Osteoblast (primary cell): ENCODE measurements around the gene PPARD. TPM values are rescaled to one million over a fixed set of nuclear protein-coding genes. Genes with fewer than 3 reads are reported as not detected.

Experiments used
- DNase-seq: peaks from one replicate; pipeline ENCODE4 v3.0.0; 2011; ENCODE audit warnings: low spot score, mixed read lengths; ENCODE audit not compliant: insufficient read length; ENCODE audit errors: missing footprints
- H2AFZ ChIP-seq: 2 replicates; pipeline ENCODE4 v1.6.0; 2011; ENCODE audit warnings: mild to moderate bottlenecking, low read length
- H3K27ac ChIP-seq: 2 replicates; pipeline ENCODE4 v1.5.1; 2011; ENCODE audit warnings: mild to moderate bottlenecking, low read depth, low read length, moderate library complexity
- H3K27me3 ChIP-seq: 2 replicates; pipeline ENCODE4 v1.6.0; 2012; ENCODE audit warnings: mild to moderate bottlenecking, control low read depth, inconsistent platforms, low read length, moderate library complexity; ENCODE audit not compliant: insufficient read depth
- H3K36me3 ChIP-seq: 2 replicates; pipeline ENCODE4 v1.5.1; 2011; ENCODE audit warnings: mild to moderate bottlenecking, low read length, control low read depth, moderate library complexity; ENCODE audit not compliant: insufficient read depth
- H3K4me1 ChIP-seq: 2 replicates; pipeline ENCODE4 v1.5.1; 2011; ENCODE audit warnings: mild to moderate bottlenecking, low read length, control low read depth, moderate library complexity; ENCODE audit not compliant: insufficient read depth
- H3K4me2 ChIP-seq: 2 replicates; pipeline ENCODE4 v1.6.0; 2011; ENCODE audit warnings: mild to moderate bottlenecking, low read length; ENCODE audit not compliant: insufficient read depth
- H3K4me3 ChIP-seq: fragments of 200-600 bp; sonication (generic); 3 replicates; pipeline ENCODE4 v1.5.1; 2012; ENCODE audit warnings: mild to moderate bottlenecking, low read length, inconsistent platforms; ENCODE audit not compliant: insufficient read depth
- H3K79me2 ChIP-seq: 2 replicates; pipeline ENCODE4 v1.6.0; 2012; ENCODE audit warnings: mild to moderate bottlenecking, low read length, control low read depth, inconsistent platforms; ENCODE audit not compliant: insufficient read depth
- H3K9me3 ChIP-seq: 2 replicates; pipeline ENCODE4 v1.5.1; 2011; ENCODE audit warnings: low read depth, low read length, control low read depth
- H4K20me1 ChIP-seq: 2 replicates; pipeline ENCODE4 v1.6.0; 2012; ENCODE audit warnings: mild to moderate bottlenecking, low read length, control low read depth; ENCODE audit not compliant: insufficient read depth
- total RNA-seq: library from RNA; depleted of rRNA; stranded (reverse); fragments of >200 nt; gene quantifications from 2 replicates; pipeline ENCODE4 v1.2.3, GENCODE V29; 2012
- TF ChIP-seq, protein P1 (sequence below): IDR thresholded peaks from 2 replicates; pipeline ENCODE4 v1.5.1; 2011; ENCODE audit warnings: mild to moderate bottlenecking, low read depth, low read length, moderate library complexity; ENCODE audit errors: extremely low read depth

The PPARD gene
- total RNA-seq, 1 donor, result 12.3 TPM

DNA sequence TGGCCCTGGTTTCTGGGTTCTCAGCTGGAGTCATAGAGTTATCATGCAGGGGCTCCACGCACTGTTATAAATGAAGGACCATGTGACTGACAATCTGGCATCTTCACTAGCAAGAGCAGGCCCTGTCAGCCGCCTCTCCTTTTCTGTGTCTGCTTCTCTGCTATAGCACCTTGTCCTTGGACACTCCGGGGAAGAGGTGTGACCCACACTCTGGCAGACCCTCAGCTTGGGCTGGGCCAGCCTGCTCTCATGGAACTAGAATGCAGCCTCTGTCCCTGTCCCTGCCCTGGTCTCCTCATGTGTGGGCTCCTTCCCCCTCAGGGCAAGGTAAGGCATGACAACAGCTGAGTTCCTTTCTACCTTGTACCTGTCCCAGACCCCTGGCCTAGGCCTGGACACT is 98.8 kb downstream of the PPARD start:
- no peaks in the 10 kb centered on the region for H3K79me2 ChIP-seq
- no peaks in the 10 kb centered on the region for H3K9me3 ChIP-seq
- H4K20me1 ChIP-seq, result no peaks in the 10 kb centered on the region
- H3K27ac ChIP-seq, result no peak overlapping the region
- no peak overlapping the region for H3K4me2 ChIP-seq
- H3K27me3 ChIP-seq, result no peaks in the 10 kb centered on the region
- no peak for DNase-seq
- TF ChIP-seq, protein P1, sequence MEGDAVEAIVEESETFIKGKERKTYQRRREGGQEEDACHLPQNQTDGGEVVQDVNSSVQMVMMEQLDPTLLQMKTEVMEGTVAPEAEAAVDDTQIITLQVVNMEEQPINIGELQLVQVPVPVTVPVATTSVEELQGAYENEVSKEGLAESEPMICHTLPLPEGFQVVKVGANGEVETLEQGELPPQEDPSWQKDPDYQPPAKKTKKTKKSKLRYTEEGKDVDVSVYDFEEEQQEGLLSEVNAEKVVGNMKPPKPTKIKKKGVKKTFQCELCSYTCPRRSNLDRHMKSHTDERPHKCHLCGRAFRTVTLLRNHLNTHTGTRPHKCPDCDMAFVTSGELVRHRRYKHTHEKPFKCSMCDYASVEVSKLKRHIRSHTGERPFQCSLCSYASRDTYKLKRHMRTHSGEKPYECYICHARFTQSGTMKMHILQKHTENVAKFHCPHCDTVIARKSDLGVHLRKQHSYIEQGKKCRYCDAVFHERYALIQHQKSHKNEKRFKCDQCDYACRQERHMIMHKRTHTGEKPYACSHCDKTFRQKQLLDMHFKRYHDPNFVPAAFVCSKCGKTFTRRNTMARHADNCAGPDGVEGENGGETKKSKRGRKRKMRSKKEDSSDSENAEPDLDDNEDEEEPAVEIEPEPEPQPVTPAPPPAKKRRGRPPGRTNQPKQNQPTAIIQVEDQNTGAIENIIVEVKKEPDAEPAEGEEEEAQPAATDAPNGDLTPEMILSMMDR, result no peak
- no peak overlapping the region for H3K4me3 ChIP-seq
- H2AFZ ChIP-seq, result no peak overlapping the region
- no peaks in the 10 kb centered on the region for H3K36me3 ChIP-seq
- no peaks in the 10 kb centered on the region for H3K4me1 ChIP-seq

DNA sequence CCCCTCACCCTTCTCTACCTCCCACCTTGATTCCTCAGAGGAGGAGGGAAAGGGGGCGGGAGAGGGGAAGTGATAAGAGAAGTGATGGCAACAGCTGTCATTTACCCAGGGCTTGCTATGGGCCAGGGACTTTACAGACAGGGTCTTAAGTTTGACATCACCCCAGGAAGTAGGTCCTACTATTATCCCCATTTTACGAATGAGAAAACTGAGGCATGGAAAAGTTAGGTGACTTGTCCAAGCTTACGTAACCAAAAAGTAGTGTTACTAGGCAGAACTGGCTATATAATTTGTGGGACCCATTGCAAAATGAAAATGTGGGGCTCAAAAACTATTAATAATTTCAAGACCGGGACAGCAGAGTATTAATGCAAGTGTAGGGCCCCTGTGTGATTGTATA is 99.3 kb downstream of the PPARD start:
- Histone ChIP-seq H3K27me3 (no peaks in the 10 kb centered on the region), H3K4me1 (no peaks in the 10 kb centered on the region), H2AFZ (no peak overlapping the region), H3K9me3 (no peaks in the 10 kb centered on the region), H3K4me2 (no peak overlapping the region), H4K20me1 (no peaks in the 10 kb centered on the region), H3K27ac (no peak overlapping the region), H3K36me3 (no peaks in the 10 kb centered on the region), H3K4me3 (no peak overlapping the region), H3K79me2 (no peaks in the 10 kb centered on the region)
- no peak for DNase-seq
- TF ChIP-seq, protein P1, result no peak

DNA sequence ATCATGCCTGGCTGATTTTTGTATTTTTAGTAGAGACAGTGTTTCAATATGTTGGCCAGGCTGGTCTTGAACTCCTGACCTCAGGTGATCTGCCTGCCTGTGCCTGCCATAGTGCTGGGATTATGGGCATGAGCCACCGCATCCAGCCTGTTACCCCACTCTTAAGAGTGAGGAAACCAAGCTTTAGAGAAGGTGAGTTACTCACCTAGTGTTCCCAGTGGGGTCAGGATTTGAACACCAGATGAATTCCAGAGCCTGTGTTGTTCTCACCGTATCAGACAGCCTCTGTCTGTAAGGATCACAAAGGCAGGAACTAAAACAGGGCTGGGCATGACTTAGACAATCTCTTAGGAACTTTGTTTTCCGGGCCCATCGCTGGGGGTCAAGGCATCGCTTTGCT is 100.3 kb downstream of the PPARD start:
- no peaks in the 10 kb centered on the region for H4K20me1 ChIP-seq
- no peaks in the 10 kb centered on the region for H3K27me3 ChIP-seq
- H2AFZ ChIP-seq, result no peak overlapping the region
- H3K36me3 ChIP-seq, result no peaks in the 10 kb centered on the region
- no peak overlapping the region for H3K4me3 ChIP-seq
- no peak overlapping the region for H3K4me2 ChIP-seq
- no peaks in the 10 kb centered on the region for H3K9me3 ChIP-seq
- H3K4me1 ChIP-seq, result no peaks in the 10 kb centered on the region
- DNase-seq, result no peak
- H3K27ac ChIP-seq, result no peak overlapping the region
- TF ChIP-seq, protein P1, result no peak
- H3K79me2 ChIP-seq, result no peaks in the 10 kb centered on the region

DNA sequence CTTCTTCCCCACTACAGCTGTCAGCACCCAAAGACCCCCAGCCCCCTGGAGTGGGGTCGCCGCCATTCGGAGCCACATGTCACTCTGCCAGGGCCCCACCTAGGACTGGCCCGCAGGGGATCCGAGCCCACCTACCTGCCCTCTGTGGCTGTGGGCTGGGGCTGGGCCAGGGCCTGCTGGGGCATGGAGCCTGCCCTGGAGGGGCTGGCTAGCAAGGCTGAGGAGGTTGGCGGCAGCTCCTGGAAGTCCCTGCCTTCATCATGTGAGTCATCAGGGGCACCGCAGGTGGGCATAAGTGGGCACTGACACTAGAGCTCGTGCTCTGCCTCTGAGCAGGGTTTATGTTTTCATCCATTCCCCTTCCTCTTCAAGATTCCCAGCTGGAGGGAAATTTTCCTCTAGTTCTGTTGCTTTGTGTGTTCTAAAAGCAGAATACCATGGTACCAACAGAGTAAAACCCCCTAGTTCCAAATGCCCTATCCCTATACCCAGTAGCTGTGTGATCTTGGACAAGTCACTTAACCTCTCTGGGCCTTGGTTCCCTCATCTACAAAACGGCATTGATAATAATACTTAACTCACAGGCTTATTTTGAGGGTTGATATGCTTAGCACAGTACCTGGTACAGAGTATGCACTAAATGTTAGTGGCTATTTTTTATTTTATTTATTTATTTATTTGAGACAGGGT is 101.1 kb downstream of the PPARD start:
- H3K4me2 ChIP-seq, result no peak overlapping the region
- H3K36me3 ChIP-seq, result no peaks in the 10 kb centered on the region
- no peak overlapping the region for H3K27ac ChIP-seq
- no peaks in the 10 kb centered on the region for H3K27me3 ChIP-seq
- TF ChIP-seq, protein P1, result no peak
- no peak overlapping the region for H2AFZ ChIP-seq
- no peaks in the 10 kb centered on the region for H3K79me2 ChIP-seq
- no peaks in the 10 kb centered on the region for H4K20me1 ChIP-seq
- H3K4me1 ChIP-seq, result no peaks in the 10 kb centered on the region
- H3K9me3 ChIP-seq, result no peaks in the 10 kb centered on the region
- no peak overlapping the region for H3K4me3 ChIP-seq
- DNase-seq, result no peak
